NB4 (cell line): ENCODE results near the gene HOXB6.

Source experiments
- DNase-seq: peaks from one replicate; pipeline ENCODE4 v3.0.0; 2010; ENCODE audit warnings: low read depth
- H3K4me3 ChIP-seq: one replicate; pipeline ENCODE4 v1.5.1; 2011; ENCODE audit warnings: mild to moderate bottlenecking, low read depth, low read length, moderate library complexity
- CTCF ChIP-seq: IDR thresholded peaks from one replicate; pipeline ENCODE4 v1.5.1; 2012; ENCODE audit warnings: low read depth, low read length
- MAX ChIP-seq: IDR thresholded peaks from 2 replicates; pipeline ENCODE4 v1.6.1; 2011; ENCODE audit warnings: low read depth, low read length
- MYC ChIP-seq: IDR thresholded peaks from 2 replicates; pipeline ENCODE4 v1.6.1; 2011; ENCODE audit warnings: low read depth, low read length
- POLR2A ChIP-seq: IDR thresholded peaks from 2 replicates; pipeline ENCODE4 v1.6.1; 2011; ENCODE audit warnings: mild to moderate bottlenecking; ENCODE audit not compliant: insufficient read length; ENCODE audit errors: extremely low read depth

The HOXB6 gene

GRCh38 chr17:48636177-48637018 is 31.6 kb upstream of the HOXB6 start:
- DNase-seq: peak; percentile 92
- TF ChIP-seq MAX: no peak
- TF ChIP-seq MYC: 0 out of 2 replicates have a peak, but pooled peaks have one; percentile 31
- peak; percentile 58 for TF ChIP-seq CTCF
- no peak overlapping the region for H3K4me3 ChIP-seq

GRCh38 chr17:48634493-48635208 is 29.9 kb upstream of the HOXB6 start:
- no peak for TF ChIP-seq CTCF
- no peak for TF ChIP-seq POLR2A
- no peak for TF ChIP-seq MAX
- no peak for TF ChIP-seq MYC
- H3K4me3 ChIP-seq: no peak overlapping the region
- DNase-seq: no peak

- TF ChIP-seq CTCF (no peak), MAX (no peak), POLR2A (no peak), MYC (no peak)
- H3K4me3 ChIP-seq: no peak overlapping the region
- no peak for DNase-seq
Observed at GRCh38 chr17:48633266-48633677, 28.5 kb upstream of the HOXB6 start.

- TF ChIP-seq CTCF (no peak), MYC (no peak), MAX (no peak), POLR2A (no peak)
- H3K4me3 ChIP-seq: no peak overlapping the region
Observed at GRCh38 chr17:48632579-48633265, 27.9 kb upstream of the HOXB6 start.

GRCh38 chr17:48631693-48632578 is 27.1 kb upstream of the HOXB6 start:
- TF ChIP-seq CTCF: no peak
- no peak for TF ChIP-seq MAX
- no peak for TF ChIP-seq POLR2A
- no peak for TF ChIP-seq MYC
- no peak overlapping the region for H3K4me3 ChIP-seq
- no peak for DNase-seq

More at GRCh38 chr17:48632579-48633265, 27.9 kb upstream of the HOXB6 start:
- no peak for DNase-seq
